ENCODE results near the gene PLEKHA7.
"Not testable (repeated sequence)": the region's sequence is repeated elsewhere in the genome, so short reads cannot be mapped to it uniquely, and the experiment has no call there.

PLEKHA7 gene

GRCh38 chr11:17014321-17014832 is at the start of gene PLEKHA7:
Gene PLEKHA7, minus strand, starts transcription at chr11:17014414. Its CDS starts 13 bp downstream, at chr11:17014401.
- no peak for FAIRE-seq

- FAIRE-seq = no peak
Observed at GRCh38 chr11:17063171-17064002, 49.2 kb upstream of the PLEKHA7 start.

- FAIRE-seq = not testable (repeated sequence)
Observed at GRCh38 chr11:17051146-17051545, 36.9 kb upstream of the PLEKHA7 start.

GRCh38 chr11:17048491-17048890 is 34.3 kb upstream of the PLEKHA7 start:
- not testable (repeated sequence) for FAIRE-seq

GRCh38 chr11:17046690-17047089 is 32.5 kb upstream of the PLEKHA7 start:
- FAIRE-seq = no peak

GRCh38 chr11:17036666-17037658 is 22.7 kb upstream of the PLEKHA7 start:
- FAIRE-seq = no peak

- FAIRE-seq = not testable (repeated sequence)
Observed at GRCh38 chr11:17034027-17034426, 19.8 kb upstream of the PLEKHA7 start.

GRCh38 chr11:17026487-17027082 is 12.4 kb upstream of the PLEKHA7 start:
- no peak for FAIRE-seq

- FAIRE-seq = no peak
Observed at GRCh38 chr11:17024924-17025323, 10.7 kb upstream of the PLEKHA7 start.

GRCh38 chr11:17021511-17021910 is 7.3 kb upstream of the PLEKHA7 start:
- no peak for FAIRE-seq

- FAIRE-seq = no peak
Observed at GRCh38 chr11:17020831-17021230, 6.6 kb upstream of the PLEKHA7 start.

GRCh38 chr11:17019232-17019631 is 5.0 kb upstream of the PLEKHA7 start:
- FAIRE-seq = no peak

- no peak for FAIRE-seq
Observed at GRCh38 chr11:17015627-17016126, 1.5 kb upstream of the PLEKHA7 start.

- no peak for FAIRE-seq
Observed at GRCh38 chr11:17014833-17015626, 816 bp upstream of the PLEKHA7 start.

GRCh38 chr11:17013548-17014320 is 480 bp downstream of the PLEKHA7 start:
- FAIRE-seq = no peak

GRCh38 chr11:17012712-17013547 is 1.3 kb downstream of the PLEKHA7 start:
- FAIRE-seq = no peak

GRCh38 chr11:17012179-17012578 is 2.0 kb downstream of the PLEKHA7 start:
- no peak for FAIRE-seq

- no peak for FAIRE-seq
Observed at GRCh38 chr11:17010851-17011420, 3.3 kb downstream of the PLEKHA7 start.

- no peak for FAIRE-seq
Observed at GRCh38 chr11:17008099-17008498, 6.1 kb downstream of the PLEKHA7 start.

GRCh38 chr11:17005646-17006045 is 8.6 kb downstream of the PLEKHA7 start:
- no peak for FAIRE-seq

All from TTC549 (cell line).